MV-4-11 (cell line): Measurements from ENCODE around the gene RPIA.
"Not testable (repeated sequence)": the region's sequence is repeated elsewhere in the genome, so short reads cannot be mapped to it uniquely, and the experiment has no call there.

ENCODE experiments used
- DNase-seq: peaks from one replicate; lab custom pipeline; 2025; lab: John Stamatoyannopoulos, UW

Gene RPIA

GRCh38 chr2:88789213-88789612 lies 97.7 kb downstream of the RPIA start:
- not testable (repeated sequence) for DNase-seq

GRCh38 chr2:88795932-88796331 lies 104.5 kb downstream of the RPIA start:
- DNase-seq = not testable (repeated sequence)

DNA sequence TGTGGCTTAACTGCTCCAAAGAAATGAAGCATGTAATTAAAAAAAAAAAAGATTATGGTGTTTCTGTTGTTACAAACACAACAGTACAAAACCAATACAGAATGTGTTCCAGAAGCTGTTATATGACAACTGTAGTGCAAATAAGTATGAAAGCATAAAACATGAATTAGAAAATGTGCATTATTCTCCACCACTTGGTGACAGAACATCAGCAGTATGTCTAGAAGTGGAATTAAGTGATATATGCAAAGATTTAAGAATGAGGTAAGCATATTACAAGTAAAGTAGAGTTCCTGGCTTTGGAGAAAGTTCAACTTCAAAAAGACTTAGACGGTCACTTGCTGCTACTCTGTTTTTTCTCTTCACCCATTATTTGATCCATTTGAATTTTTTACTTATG lies 105.0 kb downstream of the RPIA start:
- DNase-seq = not testable (repeated sequence)

DNA sequence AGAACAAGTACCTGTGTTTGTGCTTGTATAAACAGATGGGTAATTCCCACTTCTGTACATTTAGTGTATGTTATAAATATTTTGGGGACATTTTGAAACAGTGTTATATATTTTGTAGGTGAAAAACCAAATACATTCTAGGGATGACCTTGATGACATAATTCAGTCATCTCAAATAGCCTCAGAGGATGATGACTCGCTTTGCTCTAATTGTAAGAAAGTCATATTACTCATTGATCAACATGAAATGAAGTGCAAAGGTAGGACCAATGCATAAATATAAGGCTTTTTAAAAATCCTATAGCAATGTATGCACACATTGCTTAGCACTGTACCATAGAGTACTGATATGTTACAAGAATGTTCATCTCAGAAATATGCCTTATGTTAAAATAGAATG lies 105.7 kb downstream of the RPIA start:
- DNase-seq = not testable (repeated sequence)
